GM12891 (cell line): ENCODE results near the gene XDH.

Source experiments
- DNase-seq: peaks from one replicate; pipeline ENCODE4 v3.0.0; 2011; ENCODE audit warnings: low spot score; ENCODE audit not compliant: insufficient read length
- FAIRE-seq: peaks from 2 replicates; lab custom pipeline; 2011; peaks lifted over from hg19 to GRCh38; lab: Jason Lieb, UNC
- PAX5 ChIP-seq: IDR thresholded peaks from 2 replicates; pipeline ENCODE4 v1.6.1; 2011; ENCODE audit warnings: low read length, moderate library complexity, mild to moderate bottlenecking; ENCODE audit not compliant: insufficient read depth, severe bottlenecking
- POLR2A ChIP-seq: IDR thresholded peaks from 2 replicates; pipeline ENCODE4 v1.6.1; 2011; ENCODE audit warnings: low read depth, low read length, control low read depth
- POLR2AphosphoS5 ChIP-seq: IDR thresholded peaks from 2 replicates; pipeline ENCODE4 v1.6.1; 2011; ENCODE audit warnings: low read depth, low read length, control low read depth
- POU2F2 ChIP-seq: IDR thresholded peaks from 2 replicates; pipeline ENCODE4 v1.6.1; 2011; ENCODE audit warnings: low read depth, mild to moderate bottlenecking, control low read depth, low read length, moderate library complexity
- SPI1 ChIP-seq: IDR thresholded peaks from 2 replicates; pipeline ENCODE4 v1.6.1; 2011; ENCODE audit warnings: low read depth, low read length, control low read depth
- TAF1 ChIP-seq: IDR thresholded peaks from 2 replicates; pipeline ENCODE4 v1.6.1; 2011; ENCODE audit warnings: low read depth, low read length, control low read depth

The XDH gene

GRCh38 chr2:31429040-31429439 is 14.5 kb upstream of the XDH start:
- DNase-seq (no peak), FAIRE-seq (no peak)
- no peak for TF ChIP-seq POU2F2
- TF ChIP-seq PAX5: no peak
- no peak for TF ChIP-seq POLR2A
- no peak for TF ChIP-seq POLR2AphosphoS5
- TF ChIP-seq TAF1: no peak
- TF ChIP-seq SPI1: no peak

DNA sequence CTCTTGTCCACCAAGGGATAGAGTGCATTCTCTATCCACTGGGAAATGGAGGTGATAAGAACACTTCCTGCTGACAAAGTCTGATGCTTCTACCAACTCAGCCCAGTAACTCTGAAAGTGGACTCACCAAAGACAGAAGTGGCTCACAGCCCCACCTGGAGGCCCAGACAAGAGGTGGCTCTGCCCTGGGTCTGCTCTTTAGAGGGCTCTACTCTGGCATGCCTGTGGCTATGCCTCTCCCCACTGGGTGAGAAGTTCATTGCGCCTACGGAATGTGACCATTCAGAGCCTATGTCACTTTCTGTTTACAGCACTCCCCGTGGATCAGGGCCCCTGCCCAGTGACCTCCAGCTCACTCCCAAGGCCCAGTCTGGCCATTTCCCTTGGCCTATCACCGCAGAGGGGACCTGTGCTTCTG is 13.5 kb upstream of the XDH start:
- FAIRE-seq: no peak
- DNase-seq: no peak
- TF ChIP-seq POLR2A (no peak), POU2F2 (no peak), PAX5 (no peak), POLR2AphosphoS5 (no peak), TAF1 (no peak), SPI1 (no peak)

- TF ChIP-seq POLR2A: no peak
- TF ChIP-seq SPI1: no peak
- TF ChIP-seq POLR2AphosphoS5: no peak
- TF ChIP-seq TAF1: no peak
- TF ChIP-seq POU2F2: no peak
- no peak for TF ChIP-seq PAX5
- DNase-seq (no peak), FAIRE-seq (no peak)
These were observed 11.6 kb upstream of the XDH start for GRCh38 chr2:31426096-31426495.

DNA sequence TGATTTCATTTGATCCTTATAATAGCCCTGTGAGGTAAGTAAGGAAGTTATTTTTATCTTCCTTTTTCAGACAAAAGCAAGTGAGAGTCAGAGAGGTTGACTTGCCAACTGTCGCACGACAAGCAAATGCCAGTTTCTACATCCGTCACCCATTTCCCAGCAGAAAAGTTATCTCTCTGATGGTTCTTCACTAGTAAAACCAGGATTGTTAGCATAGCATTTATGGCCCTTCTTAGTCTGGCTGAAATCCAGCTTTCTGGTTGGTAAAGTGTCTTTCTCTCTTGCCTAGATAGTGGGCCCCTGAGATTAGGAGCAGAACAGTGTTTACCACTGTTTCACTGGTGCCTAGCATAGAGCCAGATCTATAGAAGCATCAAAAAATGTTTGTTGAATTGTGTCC is 7.1 kb upstream of the XDH start:
- FAIRE-seq (no peak), DNase-seq (no peak)
- TF ChIP-seq POLR2AphosphoS5: no peak
- TF ChIP-seq POU2F2: no peak
- TF ChIP-seq TAF1: no peak
- TF ChIP-seq PAX5: no peak
- TF ChIP-seq POLR2A: no peak
- TF ChIP-seq SPI1: no peak

DNA sequence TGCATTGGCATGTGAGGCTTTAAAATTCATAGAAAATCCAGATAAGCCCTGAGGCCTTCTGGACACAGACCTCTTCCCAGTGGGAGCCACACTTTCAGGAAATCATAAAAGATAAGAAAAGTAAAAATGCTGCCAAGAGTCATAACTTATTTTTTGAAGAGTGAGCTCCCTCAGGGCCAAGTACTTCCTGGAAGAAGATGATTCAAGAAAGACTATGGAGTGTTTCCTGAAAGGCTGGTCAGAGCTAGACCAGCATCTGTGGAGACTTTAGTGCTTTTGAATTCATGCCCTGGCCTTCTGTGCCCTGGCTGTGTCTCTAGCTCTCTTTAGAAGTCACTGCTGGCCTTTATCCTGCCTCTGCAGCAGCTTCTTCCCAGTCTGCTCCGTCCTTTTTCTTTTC is 6.4 kb upstream of the XDH start:
- FAIRE-seq (no peak), DNase-seq (no peak)
- TF ChIP-seq POU2F2 (no peak), TAF1 (no peak), POLR2A (no peak), POLR2AphosphoS5 (no peak), SPI1 (no peak), PAX5 (no peak)

DNA sequence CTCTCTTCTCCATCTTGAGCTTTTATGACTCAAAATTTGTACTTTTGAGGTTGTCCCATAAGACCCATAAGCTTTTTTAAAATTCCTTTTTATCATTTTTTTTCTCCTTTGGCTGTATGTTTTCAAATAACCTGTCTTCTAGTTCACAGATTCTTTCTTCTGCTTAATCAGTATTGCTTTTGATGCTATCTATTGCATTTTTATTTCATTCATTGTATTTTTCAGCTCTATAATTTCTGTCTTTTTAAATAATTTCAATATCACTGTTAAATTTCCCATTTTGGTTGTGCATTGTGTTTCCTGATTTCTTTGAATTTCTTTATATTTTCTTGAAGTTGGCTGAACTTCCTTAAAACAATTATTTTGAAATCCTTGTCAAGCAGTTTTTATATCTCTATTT is 4.8 kb upstream of the XDH start:
- FAIRE-seq: no peak
- TF ChIP-seq POLR2A: no peak
- TF ChIP-seq TAF1: no peak
- no peak for TF ChIP-seq SPI1
- TF ChIP-seq POLR2AphosphoS5: no peak
- TF ChIP-seq POU2F2: no peak
- no peak for TF ChIP-seq PAX5

GRCh38 chr2:31415421-31415820 is 879 bp upstream of the XDH start:
- FAIRE-seq: no peak
- DNase-seq: no peak
- TF ChIP-seq SPI1: no peak
- no peak for TF ChIP-seq POU2F2

More for the DNA sequence above, 4.8 kb upstream of the XDH start:
- DNase-seq: no peak

GRCh38 chr2:31413862-31414550 is 536 bp downstream of the XDH start:
- FAIRE-seq: no peak
- TF ChIP-seq PAX5 (no peak), TAF1 (no peak), SPI1 (no peak), POU2F2 (no peak), POLR2AphosphoS5 (no peak), POLR2A (no peak)
- DNase-seq: no peak

- TF ChIP-seq TAF1: no peak
- no peak for TF ChIP-seq POU2F2
- no peak for TF ChIP-seq SPI1
- no peak for TF ChIP-seq PAX5
- no peak for TF ChIP-seq POLR2A
- no peak for TF ChIP-seq POLR2AphosphoS5
- FAIRE-seq (no peak), DNase-seq (no peak)
These were observed 1.5 kb downstream of the XDH start for GRCh38 chr2:31413025-31413424.

GRCh38 chr2:31411771-31412170 is 2.8 kb downstream of the XDH start:
- DNase-seq (no peak), FAIRE-seq (no peak)
- TF ChIP-seq POLR2AphosphoS5: no peak
- no peak for TF ChIP-seq SPI1
- no peak for TF ChIP-seq POU2F2
- TF ChIP-seq TAF1: no peak
- TF ChIP-seq POLR2A: no peak
- no peak for TF ChIP-seq PAX5
